ENCODE measurements around the gene FYN. TPM values are rescaled to one million over a fixed set of nuclear protein-coding genes. Genes with fewer than 3 reads are reported as not detected.

The FYN gene
- total and polyA plus RNA-seq, 2 of the 4 experiments (the other 2 are of a cell fraction), result 30.8 to 36.4 TPM

DNA sequence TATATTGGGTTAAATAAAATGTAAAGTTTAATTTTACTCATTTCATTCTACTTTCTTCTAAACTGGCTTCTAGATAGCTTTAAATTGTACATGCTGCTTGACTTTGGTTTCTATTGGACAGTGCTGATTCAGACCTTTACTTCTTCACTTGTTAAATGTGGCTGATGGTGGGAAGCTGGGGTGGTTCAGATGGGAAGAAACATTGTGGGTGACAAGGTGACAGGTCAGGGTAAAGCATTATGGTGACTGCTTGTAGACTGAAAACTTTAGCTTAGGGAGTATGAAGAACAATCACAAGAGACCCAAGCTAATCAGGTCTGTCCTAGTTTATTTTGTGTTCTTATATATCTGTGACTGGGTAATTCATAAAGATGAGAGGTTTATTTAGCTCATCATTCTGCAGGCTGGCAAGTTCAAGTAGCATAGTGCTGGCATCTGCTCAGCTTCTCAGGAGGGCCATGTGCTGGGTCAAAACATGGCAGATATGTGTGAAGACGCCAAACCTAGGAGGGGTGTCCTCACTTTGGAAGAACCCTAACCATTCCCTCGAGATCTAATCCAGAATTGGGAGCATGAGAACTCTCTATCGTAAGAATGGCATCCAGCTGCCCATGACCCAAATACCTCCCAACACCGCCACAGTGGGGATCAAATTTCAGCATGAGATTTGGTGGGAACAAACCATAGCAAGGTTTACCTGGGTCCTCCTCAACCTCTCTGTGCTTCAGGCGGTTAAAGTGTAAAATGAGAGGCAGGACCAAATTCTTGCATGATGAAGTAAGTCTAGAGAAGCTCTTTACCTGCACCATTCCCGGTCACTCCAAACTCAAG is 102.8 kb downstream of the FYN start (continued):
- TF ChIP-seq, protein P1, sequence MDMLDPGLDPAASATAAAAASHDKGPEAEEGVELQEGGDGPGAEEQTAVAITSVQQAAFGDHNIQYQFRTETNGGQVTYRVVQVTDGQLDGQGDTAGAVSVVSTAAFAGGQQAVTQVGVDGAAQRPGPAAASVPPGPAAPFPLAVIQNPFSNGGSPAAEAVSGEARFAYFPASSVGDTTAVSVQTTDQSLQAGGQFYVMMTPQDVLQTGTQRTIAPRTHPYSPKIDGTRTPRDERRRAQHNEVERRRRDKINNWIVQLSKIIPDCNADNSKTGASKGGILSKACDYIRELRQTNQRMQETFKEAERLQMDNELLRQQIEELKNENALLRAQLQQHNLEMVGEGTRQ (IDR thresholded peaks at IDR 0.05; ENCODE audit: low read depth, low read length), result no peak

GRCh38 chr6:111769365-111770152 is 103.7 kb downstream of the FYN start:
- no peak overlapping the region for H3K18ac ChIP-seq (ENCODE audit: low read depth, low read length)
- DNase-seq, result no peak
- H3K9me3 ChIP-seq (ENCODE audit: control insufficient read depth, insufficient read depth, low read length), result no peaks in the 10 kb centered on the region
- no peak overlapping the region for H3K4ac ChIP-seq (ENCODE audit: low read depth, low read length)
- no peak overlapping the region for H3K56ac ChIP-seq (ENCODE audit: extremely low read depth, insufficient read depth, low read length)
- no peak overlapping the region for H2BK20ac ChIP-seq (ENCODE audit: low read depth, low read length)
- POLR2A ChIA-PET (ENCODE audit: unreplicated experiment), result interaction anchor here (0.6 kb wide), 1 partner anchor 292 kb away, joined by 4 read pairs; no protein-coding TSS in a partner anchor
- intact Hi-C loops (cut with micrococcal nuclease), result no loop called here
- peaks cover 10 to 23% of the 10 kb centered on the region in 2 experiments; a peak in 2 of 4 replicates for H3K79me1 ChIP-seq (ENCODE audit: low read depth in 1 of 2, low read length in 2 of 2)
- no peaks in the 10 kb centered on the region for H3K27me3 ChIP-seq (ENCODE audit: control insufficient read depth, insufficient read depth, low read length)
- H4K8ac ChIP-seq (ENCODE audit: low read depth in 2 of 2, low read length in 2 of 2), result no peak overlapping the region
- no peak overlapping the region for H4K91ac ChIP-seq (ENCODE audit: insufficient read depth, low read depth, low read length)
- H2AFZ ChIP-seq (replicated peaks; ENCODE audit: low read length, poor library complexity), result no peak overlapping the region
- no peak overlapping the region for H3K14ac ChIP-seq (replicated peaks; ENCODE audit: low read depth, low read length)
- H2AK9ac ChIP-seq (replicated peaks; ENCODE audit: low read depth, low read length, poor library complexity), result no peak overlapping the region
- in situ Hi-C loops (cut with MboI; ENCODE audit: low sequenced_read_pairs), result no loop called here
- H3K4me1 ChIP-seq (ENCODE audit: control insufficient read depth, insufficient read depth, low read length), result peaks cover 8% of the 10 kb centered on the region
- no peak overlapping the region for H3K4me2 ChIP-seq (ENCODE audit: low read depth, low read length)
- no peak for ATAC-seq (ENCODE audit: low read depth)
- no peak overlapping the region for H4K5ac ChIP-seq (ENCODE audit: low read depth, low read length)
- no TSS peak for BruUV-seq (replicated peaks)
- dilution Hi-C loops (cut with HindIII; ENCODE audit: low sequenced_read_pairs, unreplicated experiment), result no loop called here
- H2AK5ac ChIP-seq (ENCODE audit: low read depth, low read length), result no peak overlapping the region
- CTCF ChIA-PET, result interaction anchor here (0.5 kb wide), 1 partner anchor 46 kb away, joined by 3 read pairs; no protein-coding TSS in a partner anchor
- H3K27ac ChIP-seq (ENCODE audit: insufficient read depth, low read length), result no peak overlapping the region
- H2BK120ac ChIP-seq (ENCODE audit: low read depth, low read length), result no peak overlapping the region
- TF ChIP-seq NFE2L2 (IDR thresholded peaks at IDR 0.05; ENCODE audit: low read depth, low read length) (no peak), MAFK (IDR thresholded peaks at IDR 0.05; ENCODE audit: low read depth, low read length) (peak; percentile 98), FOS (IDR thresholded peaks at IDR 0.05; ENCODE audit: low read depth, low read length) (no peak), POLR2A (IDR thresholded peaks at IDR 0.05; ENCODE audit: low read depth, low read length) (no peak), MXI1 (IDR thresholded peaks at IDR 0.05; ENCODE audit: borderline replicate concordance, low read depth, low read length) (no peak)
- TF ChIP-seq, protein P2, sequence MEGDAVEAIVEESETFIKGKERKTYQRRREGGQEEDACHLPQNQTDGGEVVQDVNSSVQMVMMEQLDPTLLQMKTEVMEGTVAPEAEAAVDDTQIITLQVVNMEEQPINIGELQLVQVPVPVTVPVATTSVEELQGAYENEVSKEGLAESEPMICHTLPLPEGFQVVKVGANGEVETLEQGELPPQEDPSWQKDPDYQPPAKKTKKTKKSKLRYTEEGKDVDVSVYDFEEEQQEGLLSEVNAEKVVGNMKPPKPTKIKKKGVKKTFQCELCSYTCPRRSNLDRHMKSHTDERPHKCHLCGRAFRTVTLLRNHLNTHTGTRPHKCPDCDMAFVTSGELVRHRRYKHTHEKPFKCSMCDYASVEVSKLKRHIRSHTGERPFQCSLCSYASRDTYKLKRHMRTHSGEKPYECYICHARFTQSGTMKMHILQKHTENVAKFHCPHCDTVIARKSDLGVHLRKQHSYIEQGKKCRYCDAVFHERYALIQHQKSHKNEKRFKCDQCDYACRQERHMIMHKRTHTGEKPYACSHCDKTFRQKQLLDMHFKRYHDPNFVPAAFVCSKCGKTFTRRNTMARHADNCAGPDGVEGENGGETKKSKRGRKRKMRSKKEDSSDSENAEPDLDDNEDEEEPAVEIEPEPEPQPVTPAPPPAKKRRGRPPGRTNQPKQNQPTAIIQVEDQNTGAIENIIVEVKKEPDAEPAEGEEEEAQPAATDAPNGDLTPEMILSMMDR (conservative IDR thresholded peaks at IDR 0.05; ENCODE audit: low read depth, low read length), result no peak
- TF ChIP-seq, protein P1 (IDR thresholded peaks at IDR 0.05; ENCODE audit: low read depth, low read length), result no peak
- no peak overlapping the region for H3K23ac ChIP-seq (ENCODE audit: low read depth, low read length)
- no peaks in the 10 kb centered on the region for H4K20me1 ChIP-seq (ENCODE audit: insufficient read depth, low read length)
- no CpG with 5 or more reads among the region's 1 CpG for WGBS, 2 experiments (ENCODE audit: extremely low coverage in 2 of 2, insufficient read length in 1 of 2)
- no peak overlapping the region for H3K4me3 ChIP-seq (ENCODE audit: insufficient read depth, low read depth, low read length)
- H2BK5ac ChIP-seq (ENCODE audit: low read depth, low read length, poor library complexity, severe bottlenecking), result no peak overlapping the region
- peaks cover 4% of the 10 kb centered on the region; the same call in 1 of the 2 replicates for H3K9me1 ChIP-seq (ENCODE audit: insufficient read depth, low read length)
- no peak overlapping the region for H2BK15ac ChIP-seq (ENCODE audit: low read depth, low read length)
- H3K36me3 ChIP-seq (ENCODE audit: control insufficient read depth, insufficient read depth, low read length), result peaks cover 3% of the 10 kb centered on the region; the same call in 1 of the 2 replicates
- no peak overlapping the region for H3K9ac ChIP-seq (ENCODE audit: low read depth, low read length)

Data from IMR-90 (cell line).